HG03135 (cell line): ENCODE results near the gene LMBR1.
"Not testable (repeated sequence)": the region's sequence is repeated elsewhere in the genome, so short reads cannot be mapped to it uniquely, and the experiment has no call there.

ENCODE experiments used
- ATAC-seq: cut with Tn5 transposase; IDR thresholded peaks from one replicate; pipeline ENCODE4 v1.9.1; 2021; ENCODE audit warnings: mild to moderate bottlenecking, moderate library complexity; ENCODE audit not compliant: unreplicated experiment

The LMBR1 gene, protein sequence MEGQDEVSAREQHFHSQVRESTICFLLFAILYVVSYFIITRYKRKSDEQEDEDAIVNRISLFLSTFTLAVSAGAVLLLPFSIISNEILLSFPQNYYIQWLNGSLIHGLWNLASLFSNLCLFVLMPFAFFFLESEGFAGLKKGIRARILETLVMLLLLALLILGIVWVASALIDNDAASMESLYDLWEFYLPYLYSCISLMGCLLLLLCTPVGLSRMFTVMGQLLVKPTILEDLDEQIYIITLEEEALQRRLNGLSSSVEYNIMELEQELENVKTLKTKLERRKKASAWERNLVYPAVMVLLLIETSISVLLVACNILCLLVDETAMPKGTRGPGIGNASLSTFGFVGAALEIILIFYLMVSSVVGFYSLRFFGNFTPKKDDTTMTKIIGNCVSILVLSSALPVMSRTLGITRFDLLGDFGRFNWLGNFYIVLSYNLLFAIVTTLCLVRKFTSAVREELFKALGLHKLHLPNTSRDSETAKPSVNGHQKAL

DNA sequence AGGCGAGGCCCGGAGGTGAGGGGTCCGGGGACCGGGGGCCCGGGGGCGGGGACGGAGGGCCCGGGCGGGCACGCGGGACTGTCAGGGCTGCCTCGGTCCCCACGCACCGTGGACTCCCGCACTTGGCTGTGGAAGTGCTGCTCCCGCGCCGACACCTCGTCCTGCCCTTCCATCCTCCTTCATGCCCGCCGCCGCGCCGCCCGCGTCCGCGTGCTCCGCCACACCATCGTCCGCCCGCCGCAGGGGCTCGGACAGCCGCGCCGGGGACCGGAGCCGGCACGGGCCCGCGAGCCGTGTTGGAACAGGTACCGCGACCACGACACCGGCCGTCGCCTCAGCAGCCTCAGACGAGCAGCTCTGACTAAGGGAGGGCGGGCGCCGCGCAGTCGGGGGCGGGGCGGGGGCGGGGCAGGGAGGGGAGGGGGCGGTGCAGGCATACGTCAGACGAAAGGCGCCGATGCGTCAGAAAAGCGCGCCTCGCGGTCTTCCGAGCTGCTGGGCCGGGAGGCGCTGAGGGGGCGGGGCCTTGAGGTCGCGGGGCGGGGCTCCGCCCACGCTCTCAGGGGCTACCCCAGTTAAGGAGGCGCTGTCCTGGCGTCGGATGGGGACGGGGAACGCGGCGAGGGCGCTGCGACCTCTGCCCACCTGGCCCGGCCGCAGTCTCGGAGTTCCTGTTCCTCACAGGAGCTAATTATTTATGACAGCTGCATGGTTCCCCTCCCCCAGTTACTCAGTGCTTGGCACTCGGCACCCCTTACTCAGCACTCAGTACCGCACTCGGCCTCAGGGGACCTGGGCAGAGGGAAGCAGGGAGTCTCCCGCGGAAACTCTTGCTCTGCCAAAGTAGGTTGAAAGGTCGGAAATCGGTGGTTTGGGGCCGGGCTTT lies at the start of gene LMBR1:
LMBR1 (minus strand) TSS at position 363 of the 886 bp plus-strand sequence; CDS start at position 173, 190 bp downstream.
- peak; percentile 79 for ATAC-seq

DNA sequence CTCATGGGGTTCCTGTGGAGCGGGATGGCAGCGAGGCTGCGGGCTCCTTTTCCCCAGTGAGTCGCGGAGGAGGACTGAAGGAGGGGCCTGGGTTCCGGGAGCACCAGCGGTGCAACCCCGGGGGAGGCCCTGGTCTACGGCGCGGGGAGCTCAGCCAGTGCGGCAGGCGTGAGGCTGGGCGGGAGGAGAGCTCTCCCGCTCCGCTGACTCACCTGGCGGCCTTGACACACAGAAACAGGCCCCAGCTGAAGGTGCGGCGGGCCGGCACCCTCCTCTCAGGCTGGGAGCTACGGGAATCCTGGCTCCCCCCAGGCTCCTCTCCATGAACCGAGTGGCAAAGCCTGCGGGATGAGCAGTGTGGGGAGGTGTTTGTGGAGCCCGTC lies 49.7 kb upstream of the LMBR1 start:
- no peak for ATAC-seq

DNA sequence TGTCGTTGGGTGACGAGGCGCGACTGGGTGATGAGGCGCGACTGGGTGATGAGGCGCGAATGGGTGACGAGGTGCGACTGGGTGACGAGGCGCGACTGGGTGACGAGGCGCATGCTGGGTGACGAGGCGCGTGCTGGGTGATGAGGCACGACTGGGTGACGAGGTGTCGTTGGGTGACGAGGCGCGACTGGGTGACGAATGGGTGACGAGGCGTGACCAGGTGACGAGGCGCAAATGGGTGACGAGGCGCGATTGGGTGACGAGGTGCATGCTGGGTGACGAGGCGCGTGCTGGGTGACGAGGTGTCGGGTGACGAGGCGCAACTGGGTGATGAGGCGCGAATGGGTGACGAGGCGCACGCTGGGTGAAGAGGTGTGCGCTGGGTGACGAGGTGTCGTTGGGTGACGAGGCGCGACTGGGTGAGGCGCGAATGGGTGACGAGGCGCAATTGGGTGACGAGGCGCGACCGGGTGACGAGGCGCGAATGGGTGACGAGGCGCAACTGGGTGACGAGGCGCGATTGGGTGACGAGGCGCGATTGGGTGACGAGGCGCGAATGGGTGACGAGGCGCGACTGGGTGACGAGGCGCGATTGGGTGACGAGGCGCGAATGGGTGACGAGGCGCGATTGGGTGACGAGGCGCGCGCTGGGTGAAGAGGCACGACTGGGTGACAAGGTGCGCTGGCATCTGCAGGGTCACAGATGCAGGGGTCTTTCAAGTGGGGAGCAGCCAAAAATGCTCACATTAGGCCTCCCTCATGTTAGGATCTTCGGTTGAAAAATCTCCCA lies 48.6 kb upstream of the LMBR1 start:
- ATAC-seq = no peak

DNA sequence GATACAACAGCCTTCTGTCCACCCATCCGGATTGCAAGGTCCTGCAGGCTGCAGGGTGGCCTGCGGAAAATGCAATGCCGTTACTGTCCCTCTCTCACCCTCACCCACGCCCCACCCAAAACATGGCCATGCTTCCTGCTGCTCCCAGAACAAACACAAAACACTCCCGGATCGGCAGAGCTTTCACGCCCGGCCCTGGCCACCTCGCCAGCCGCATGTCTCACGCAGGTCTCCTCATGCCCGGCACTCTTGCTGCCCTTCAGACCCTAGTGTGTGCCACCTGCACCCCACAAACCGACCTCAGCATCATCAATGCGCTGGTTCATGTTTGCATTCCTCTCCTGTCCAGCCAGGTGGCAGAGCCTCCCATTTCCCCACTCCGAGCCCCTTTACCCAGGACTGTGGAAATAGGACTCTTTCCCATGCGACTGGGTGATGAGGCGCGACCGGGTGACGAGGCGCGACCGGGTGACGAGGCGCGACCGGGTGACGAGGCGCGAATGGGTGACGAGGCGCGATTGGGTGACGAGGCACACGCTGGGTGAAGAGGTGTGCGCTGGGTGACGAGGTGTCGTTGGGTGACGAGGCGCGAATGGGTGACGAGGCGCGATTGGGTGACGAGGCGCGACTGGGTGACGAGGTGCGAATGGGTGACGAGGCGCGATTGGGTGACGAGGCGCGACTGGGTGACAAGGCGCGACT lies 47.6 kb upstream of the LMBR1 start:
- no peak for ATAC-seq

DNA sequence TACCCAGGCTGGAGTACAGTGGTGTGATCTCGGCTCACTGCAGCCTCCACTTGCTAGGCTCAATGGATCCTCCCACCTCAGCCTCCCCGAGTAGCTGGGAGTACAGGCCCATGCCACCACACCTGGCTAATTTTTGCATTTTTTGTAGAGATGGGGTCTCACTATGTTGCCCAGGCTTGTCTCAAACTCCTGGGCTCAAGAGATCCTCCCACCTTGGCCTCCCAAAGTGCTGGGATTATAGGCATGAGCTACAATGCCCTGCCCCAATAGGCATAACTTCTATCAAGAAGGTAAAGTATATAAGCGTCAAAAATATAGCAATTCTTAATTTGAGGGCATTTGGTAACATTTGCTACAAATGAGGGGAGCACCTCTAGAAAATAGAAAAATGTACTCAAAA lies 43.8 kb upstream of the LMBR1 start:
- not testable (repeated sequence) for ATAC-seq

DNA sequence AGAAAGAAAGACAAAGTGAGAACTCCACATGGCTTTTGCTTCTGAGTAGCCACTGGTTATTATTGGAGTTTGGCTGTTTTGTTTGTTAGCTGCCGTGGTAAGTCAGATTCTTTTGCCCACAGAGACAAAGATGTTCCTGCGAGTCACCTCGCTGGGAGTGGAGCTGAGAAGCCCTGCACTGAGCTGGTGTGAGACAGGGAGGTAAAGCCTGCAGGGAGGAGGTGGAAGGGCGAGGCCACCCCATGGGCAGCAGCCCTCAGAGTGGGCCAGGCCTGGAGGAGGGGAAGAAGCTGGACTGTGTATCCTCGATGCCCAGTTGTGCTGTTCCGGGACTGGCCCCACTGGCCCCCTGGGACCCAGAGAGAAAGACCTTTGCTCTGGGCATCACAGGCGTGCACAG lies 42.3 kb upstream of the LMBR1 start:
- no peak for ATAC-seq

DNA sequence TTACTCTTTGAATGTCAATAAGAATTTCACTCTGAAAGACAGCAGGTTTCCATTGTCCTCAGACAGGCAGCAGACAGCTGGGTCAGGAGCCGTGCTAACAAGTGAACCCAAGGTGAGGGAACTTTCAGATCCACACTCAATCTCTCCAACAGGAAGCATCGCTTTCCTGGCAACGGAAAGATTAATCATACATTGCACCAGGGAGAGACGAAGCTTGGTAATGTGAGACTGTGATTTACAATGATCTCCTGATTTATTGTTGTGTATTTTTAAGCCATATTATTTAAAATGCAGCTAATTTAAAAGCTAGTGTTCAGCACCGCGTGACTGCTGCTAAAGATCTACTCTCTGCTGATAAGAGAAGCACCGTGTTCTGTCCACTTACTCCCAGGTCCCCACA lies 39.0 kb upstream of the LMBR1 start:
- no peak for ATAC-seq

DNA sequence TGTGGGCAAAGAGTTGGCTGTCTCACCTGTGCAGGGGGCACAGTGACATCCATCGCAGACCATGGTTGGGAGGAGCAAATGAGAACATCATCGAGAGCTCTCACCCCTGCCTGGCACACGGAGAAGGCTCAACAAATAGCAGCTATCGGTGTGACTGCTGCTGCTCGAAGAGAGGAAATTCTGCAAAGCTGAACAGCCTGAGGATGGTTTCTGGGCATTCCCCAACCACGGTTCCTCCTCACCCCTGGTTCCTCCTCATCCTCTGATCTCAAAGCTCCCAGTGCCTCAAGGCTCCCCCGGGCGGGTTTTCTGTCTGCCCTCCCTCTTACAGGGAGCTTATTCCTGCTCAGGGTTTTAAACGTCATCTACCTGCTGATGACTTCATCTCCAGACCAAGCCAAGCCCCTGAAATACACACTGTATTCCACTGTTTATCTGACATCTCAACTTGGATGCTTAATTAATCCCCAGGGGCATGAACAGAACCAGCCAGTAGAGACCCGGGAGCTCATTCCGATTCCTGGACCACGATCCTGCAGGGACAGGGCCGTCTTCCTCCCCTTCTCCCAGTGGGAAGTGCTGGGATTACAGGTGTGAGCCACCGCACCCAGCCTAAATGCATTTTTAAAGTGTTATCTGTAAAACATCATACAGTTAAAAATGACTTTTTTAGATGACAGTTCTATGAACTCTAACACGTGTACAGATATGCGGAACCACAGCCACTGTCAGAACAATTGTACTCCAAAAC lies 37.0 kb upstream of the LMBR1 start:
- no peak for ATAC-seq

DNA sequence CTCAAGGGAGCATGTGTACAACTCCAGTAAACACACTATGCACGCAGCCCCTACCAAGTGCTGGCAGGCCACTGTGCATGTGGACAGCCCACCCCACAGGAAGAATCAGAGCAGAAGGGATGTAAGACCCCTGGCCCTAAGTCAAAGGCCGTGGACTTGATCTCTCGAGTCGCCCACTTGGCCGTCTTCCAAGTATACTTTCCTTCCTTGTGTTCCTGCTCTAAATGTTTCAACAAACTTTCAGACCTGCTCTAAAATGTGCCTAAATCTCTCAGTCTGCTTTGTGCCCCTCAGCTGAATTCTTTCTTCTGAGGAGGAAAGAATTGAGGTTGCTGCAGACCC lies 35.4 kb upstream of the LMBR1 start:
- ATAC-seq = no peak

DNA sequence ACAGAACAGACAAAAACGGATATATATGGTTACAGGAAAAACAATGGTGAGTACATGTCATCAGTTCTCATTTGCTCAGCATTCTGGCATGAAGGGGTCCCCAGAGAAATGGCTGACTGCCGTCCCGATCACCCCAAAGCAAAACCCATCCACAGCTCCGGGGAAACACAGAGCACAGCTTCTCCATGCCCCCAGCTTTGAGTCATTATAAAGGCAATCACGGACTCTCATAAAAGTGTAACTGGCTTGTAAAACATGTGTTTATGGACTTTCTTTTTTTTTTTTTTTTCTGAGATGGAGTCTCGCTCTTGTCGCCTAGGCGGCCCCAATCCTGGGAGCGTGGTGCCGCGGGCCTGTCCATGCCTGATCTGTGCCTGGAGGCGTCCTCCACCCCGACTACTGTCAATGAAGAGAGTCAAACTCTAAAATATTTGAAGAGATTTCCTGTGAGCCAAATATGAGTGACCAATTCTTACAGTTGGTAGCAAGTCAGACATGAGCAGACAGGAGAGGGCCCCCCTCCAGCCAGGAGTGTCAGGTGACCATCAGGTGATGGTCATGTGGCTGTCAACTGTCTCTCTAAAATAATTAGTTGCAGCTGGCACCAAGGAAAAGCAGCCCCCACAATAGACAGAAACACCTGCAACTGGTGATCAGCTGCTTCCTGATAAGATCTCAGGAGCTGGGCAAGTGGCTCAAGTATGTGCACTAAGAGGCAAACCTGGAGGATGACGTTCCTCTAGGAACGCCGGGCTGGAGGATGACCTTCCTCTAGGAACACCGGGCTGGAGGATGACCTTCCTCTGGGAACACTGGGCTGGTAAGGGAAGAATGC lies 34.8 kb upstream of the LMBR1 start:
- no peak for ATAC-seq

DNA sequence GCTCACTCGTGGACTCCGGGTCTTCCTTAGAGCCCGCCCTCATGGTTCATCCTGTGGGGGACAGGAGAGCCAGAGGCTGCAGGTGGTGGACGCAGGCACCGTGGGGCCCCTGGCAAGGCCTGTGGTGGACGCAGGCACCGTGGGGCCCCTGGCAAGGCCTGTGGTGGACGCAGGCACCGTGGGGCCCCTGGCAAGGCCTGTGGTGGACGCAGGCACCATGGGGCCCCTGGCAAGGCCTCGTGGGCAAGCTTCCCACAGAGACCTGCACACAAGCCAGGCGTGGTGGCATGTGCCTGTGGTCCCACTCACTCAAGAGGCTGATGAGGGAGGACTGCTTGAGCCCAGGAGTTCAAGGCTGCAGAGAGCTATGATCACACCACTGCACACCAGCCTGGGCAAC lies 32.8 kb upstream of the LMBR1 start:
- ATAC-seq = not testable (repeated sequence)

DNA sequence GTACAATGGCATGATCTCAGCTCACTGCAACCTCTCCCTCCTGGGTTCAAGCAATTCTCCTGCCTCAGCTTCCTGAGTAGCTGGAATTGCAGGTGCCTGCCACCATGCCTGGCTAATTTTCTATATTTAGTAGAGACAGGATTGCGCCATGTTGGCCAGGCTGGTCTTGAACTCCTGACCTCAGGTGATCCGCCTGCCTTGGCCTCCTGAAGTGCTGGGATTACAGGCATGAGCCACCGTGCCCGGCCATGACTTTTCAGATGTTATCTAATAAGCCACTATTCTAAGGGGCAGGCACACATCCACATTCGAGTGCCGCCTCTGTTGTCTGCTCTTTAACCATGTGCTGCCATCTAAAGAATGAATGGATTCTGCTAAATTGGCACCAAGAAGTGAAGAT lies 29.3 kb upstream of the LMBR1 start:
- not testable (repeated sequence) for ATAC-seq

DNA sequence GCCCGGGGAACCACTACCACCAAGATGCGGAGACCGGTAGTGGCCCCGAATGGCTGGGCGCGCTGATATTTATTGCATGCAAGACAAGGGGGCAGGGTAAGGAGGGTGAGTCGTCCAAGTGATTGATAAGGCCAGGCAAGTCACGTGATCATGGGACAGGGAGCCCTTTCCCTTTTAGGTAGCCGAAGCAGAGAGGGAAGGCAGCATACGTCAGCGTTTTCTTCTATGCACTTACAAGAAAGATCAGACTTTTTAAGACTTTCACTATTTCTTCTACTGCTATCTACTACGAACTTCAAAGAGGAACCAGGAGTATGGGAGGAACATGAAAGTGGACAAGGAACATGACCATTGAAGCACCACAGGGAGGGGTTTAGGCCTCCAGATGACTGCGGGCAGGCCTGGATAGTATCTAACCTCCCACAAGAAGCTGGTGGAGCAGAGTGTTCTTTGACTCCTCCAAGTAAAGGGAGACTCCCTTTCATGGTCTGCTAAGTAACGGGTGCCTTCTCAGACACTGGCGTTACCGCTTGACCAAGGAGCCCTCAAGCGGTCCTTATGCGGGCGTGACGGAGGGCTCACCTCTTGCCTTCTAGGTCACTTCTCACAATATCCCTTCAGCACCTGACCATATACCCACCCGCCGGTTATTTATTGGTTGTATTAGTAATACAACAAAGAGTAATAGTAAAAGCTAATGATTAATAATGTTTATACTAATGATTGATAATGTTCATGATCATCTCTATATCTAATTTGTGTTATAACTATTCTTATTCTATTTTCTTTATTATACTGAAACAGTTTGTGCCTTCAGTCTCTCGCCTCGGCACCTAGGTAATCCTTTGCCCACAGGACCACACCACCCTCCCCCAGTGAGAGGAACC lies 27.7 kb upstream of the LMBR1 start:
- ATAC-seq = not testable (repeated sequence)

DNA sequence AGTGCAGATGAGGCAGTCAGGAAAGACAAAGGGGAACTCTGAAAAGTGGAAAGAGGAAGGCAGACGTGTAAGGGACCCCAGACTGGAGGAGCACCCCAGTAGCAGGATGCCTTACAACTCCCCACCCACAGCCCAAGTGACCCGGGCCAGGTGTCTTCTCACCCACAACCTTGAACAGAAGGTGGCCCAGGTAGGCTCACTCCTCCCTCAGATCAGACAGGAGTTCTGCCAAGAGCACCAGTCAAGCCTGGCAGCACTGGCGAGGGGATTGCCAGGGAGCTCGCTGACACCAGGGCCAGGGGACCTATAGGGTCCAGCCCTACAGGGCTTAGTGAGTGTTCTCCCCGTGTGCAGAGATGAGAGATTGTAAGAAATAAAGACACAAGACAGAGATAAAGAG lies 27.1 kb upstream of the LMBR1 start:
- ATAC-seq = no peak

DNA sequence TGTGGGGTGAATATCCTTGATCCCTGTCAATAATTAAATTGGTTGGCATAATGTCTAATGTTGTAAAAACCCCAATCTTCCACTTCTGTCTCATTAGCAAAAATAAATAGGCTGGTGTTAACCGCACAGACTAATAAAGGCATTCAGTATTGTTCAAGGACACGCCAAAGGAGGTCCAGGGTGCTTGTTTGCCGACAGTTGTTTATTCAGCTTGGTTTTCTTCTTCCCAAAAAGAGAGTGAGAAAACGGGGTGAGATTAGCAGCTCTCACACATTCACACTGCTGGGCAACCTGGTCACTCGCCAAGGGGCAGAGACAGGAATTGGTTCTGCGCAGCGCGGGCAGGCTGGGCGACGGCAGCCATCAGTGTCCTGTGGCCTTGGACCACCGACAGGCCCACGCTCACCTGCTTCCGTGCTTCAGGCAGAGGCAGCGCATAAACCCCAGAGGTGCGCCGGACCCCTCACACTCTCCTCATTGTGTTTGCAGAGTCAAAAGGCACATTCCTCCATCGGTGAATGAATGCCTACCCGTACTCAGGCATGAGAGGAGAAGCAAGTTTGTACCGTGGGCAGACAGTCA lies 26.2 kb upstream of the LMBR1 start:
- no peak for ATAC-seq

DNA sequence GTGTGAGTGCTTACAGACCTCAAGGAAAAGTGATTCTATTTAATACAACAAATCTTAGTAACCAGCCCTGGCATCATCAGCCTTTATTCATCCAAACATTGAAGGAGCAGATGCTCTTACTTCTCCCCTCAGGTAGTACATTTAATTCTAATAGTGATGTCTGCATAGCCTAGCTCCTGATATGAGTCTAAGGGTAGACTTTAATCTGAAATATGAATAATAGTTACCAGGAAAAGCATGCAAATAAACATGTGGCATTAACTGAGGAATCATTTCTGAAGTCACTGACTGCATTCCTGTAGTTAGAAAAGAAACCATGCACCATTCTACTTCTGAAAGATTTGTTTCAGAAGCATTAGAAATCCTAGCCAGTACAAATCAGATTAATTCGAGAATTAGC lies 25.7 kb upstream of the LMBR1 start:
- no peak for ATAC-seq

DNA sequence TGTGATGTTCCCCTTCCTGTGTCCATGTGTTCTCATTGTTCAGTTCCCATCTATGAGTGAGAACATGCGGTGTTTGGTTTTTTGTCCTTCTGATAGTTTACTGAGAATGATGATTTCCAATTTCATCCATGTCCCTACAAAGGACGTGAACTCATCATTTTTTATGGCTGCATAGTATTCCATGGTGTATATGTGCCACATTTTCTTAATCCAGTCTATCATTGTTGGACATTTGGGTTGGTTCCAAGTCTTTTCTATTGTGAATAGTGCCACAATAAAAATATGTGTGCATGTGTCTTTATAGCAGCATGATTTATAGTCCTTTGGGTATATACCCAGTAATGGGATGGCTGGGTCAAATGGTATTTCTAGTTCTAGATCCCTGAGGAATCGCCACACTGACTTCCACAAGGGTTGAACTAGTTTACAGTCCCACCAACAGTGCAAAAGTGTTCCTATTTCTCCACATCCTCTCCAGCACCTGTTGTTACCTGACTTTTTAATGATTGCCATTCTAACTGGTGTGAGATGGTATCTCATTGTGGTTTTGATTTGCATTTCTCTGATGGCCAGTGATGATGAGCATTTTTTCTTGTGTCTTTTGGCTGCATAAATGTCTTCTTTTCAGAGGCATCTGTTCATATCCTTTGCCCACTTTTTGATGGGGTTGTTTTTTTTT lies 16.7 kb upstream of the LMBR1 start:
- ATAC-seq = not testable (repeated sequence)
